HG03354 (cell line): Measurements from ENCODE around the gene NAGPA.

Experiments
- ATAC-seq: cut with Tn5 transposase; IDR thresholded peaks from one replicate; pipeline ENCODE4 v1.9.1; 2021; ENCODE audit warnings: mild to moderate bottlenecking; ENCODE audit not compliant: unreplicated experiment, poor library complexity, severe bottlenecking

The NAGPA gene

DNA sequence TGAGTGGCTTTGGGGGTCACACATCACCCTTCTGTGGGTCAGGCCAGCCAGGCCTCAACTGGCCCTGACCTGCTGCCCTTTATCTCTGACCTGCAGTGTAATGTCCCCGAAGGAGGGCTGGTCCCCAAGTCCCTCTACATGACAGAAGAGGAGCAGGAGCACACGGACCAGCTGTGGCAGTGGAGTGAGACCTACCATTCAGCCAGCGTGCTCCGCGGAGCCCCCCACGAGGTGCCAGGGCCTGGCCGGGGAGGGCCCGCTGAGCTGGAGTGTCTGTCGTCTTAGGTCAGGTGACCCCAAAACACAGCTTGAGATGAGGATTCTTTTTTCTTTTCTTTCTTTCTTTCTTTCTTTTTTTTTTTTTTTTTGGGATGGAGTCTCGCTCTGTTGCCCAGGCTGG is 26.5 kb downstream of the NAGPA start:
- no peak for ATAC-seq

GRCh38 chr16:5006348-5007193 is 27.2 kb downstream of the NAGPA start:
- ATAC-seq, result no peak

DNA sequence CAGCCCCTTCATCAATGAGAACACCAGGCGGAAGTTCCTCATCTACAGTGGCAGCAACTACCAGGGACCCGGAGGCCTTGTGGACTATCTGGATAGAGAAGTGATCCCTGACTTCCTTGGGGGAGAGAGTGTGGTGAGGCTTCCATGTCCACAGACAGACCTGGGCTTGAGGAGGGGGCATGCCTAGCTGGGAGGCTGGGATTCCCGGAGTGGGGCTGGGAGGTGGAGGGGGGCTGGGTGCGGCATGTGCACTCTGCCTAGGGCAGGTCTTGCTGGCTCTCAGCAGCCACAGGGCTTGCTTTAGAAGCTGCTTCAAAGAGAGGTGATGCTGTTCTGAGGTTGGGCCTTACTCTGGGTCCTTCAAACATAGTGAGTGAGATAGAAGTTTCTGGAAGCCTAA is 27.8 kb downstream of the NAGPA start:
- ATAC-seq, result no peak

GRCh38 chr16:5004311-5004710 is 29.4 kb downstream of the NAGPA start:
- ATAC-seq, result no peak

DNA sequence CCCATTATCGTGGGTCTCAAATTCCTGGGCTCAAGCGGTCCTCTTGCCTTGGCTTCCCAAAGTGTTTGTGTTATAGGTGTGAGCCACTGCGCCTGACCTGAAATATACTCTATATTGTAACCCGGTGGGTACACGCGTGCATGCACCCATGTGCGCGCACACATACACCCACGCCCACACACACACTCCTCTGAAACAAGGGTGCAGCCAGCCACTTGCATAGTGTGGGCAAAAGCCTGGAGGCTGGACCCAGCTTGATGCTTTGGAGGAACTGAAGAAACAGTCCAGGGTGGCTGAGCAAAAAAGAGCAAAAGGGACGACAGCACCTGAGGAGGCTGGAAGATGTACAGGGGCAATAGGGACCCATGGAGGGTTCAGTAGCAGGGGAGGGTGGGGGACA is 29.9 kb downstream of the NAGPA start:
- ATAC-seq, result no peak

GRCh38 chr16:5003211-5003610 is 30.5 kb downstream of the NAGPA start:
- ATAC-seq, result no peak

DNA sequence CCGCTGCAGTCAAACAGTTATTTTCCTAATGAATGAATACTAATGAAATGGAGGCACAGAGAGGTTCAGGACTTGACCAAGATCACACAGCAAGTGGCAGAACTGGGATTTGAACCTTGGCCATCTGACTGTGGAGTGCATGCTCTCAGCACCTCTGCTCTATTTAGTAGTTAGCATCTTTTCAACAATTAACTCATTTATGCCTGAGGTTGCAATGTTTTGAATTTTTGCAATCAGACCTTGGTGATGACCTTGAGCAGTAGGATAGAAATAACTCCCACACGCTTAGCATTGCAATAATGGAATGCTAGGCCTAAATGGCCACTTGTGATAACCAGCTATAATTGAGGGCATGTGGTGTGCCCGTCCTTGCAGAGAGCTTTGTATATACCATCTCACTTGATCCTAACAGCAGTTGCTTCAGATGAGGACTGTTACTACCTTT is 31.0 kb downstream of the NAGPA start:
- ATAC-seq, result no peak

DNA sequence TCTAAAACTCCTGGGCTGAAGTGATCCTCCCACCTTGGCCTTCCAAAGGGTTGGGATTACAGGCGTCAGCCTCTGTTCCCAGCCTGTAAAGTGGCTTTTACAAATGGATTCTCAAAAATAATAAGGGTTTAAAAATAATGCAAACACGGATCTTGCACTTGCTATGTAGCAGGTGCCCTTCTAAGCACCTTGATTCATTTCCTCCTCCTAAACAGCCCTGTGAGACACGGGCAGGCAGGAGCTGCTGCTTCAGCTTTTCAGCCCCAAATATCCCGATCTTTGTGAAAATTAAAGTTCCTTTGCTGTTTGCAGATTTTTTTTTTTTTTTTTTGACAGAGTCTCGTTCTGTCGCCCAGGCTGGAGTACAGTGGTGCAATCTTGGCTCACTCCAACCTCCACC is 31.7 kb downstream of the NAGPA start:
- no peak for ATAC-seq

DNA sequence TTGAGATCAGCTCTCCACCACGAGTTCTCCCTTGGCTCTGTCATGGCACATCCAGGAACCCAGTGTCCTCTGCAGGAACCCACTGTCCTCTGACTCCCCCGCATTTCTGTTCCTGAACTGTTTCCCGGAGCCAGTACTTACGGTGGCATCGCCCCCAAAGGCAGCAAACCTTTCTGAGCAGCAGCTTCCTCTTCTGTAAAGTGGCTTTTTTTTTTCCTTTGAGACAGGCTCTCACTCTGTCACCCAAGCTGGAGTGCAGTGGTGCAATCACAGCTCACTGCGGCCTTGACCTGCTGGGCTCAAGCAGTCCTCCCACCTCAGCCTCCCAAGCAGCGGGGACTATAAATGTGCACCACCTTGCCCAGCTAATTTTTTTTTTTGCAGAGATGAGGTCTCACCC is 32.2 kb downstream of the NAGPA start:
- ATAC-seq, result no peak

GRCh38 chr16:5000573-5001001 is 33.1 kb downstream of the NAGPA start:
- ATAC-seq, result no peak

DNA sequence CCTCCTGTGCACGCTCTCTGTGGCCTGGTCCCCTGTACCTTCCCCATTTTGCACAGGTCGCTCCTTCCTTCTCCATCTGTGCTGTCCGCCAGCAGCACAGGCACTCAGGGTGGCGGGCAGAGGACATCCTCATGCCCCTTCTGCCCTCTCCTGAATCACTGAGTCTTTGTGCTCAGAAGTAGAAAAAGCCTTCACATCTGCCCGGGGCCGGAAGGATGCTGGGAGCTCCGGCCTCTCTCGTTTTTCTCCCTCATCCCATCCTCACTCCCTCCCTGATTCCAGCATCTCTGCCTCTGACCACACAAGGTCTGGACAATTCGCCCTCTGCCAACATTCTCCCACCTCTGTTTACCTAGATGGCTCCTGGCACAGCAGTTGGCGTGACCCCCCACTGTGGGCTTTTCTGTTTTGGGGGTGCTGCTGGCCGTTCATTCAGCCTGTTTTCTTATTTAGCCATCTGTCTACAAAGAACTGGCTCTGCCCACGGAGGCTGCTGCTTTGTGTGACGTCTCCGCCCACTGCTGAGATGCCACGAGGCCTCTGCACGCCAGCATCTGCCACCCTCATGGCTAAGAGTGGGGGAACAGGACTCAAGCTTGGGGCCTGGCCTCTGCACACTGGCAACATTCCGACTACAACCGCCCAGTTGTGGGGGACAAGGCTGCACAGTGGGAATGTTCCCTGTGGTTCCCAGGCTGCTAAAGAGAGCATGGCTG is 38.9 kb downstream of the NAGPA start:
- ATAC-seq, result no peak

- ATAC-seq, result no peak
Measured at GRCh38 chr16:4991754-4992153, 42.0 kb downstream of the NAGPA start.

DNA sequence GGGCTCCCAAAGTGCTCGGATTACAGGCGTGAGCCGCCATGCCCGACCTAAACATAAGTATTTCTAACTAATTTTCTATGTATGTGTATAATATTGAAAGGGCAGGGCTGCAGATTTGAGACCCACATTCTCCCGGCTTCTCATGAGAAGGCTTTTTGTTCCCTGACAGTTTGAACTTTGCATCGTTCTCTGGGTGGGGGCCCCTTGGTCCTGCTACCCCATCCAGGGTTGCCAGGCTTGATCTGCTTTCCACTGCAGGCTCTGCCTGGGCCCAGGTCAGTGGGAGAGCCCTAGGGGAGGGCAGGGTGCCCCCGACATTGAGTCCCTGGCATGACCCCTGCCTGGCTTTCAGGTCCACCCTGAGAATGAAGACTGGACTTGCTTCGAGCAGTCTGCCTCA is 43.3 kb downstream of the NAGPA start:
- ATAC-seq, result no peak

- no peak for ATAC-seq
Measured at GRCh38 chr16:4989391-4990006, 44.2 kb downstream of the NAGPA start.

DNA sequence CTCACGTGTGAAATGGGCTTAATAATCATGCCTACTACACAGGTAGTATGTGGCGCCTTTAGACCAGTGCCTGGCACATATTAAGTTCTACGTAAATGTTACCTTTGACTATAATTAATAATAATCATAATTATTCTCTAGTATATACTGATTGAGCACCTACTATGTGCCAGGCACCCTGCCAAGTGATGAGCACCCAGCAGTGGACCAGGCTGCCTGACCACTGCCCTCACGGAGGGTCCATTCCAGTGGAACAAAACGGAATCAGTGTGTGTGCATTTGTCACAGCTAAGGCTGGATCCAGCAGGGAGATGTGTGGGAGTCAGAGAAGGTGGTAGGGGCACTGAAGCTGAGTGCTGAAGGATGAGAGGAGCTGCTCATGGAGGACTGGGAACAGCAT is 45.1 kb downstream of the NAGPA start:
- ATAC-seq, result no peak

- ATAC-seq, result no peak
Measured at GRCh38 chr16:4987580-4988374, 46.0 kb downstream of the NAGPA start.

GRCh38 chr16:4987250-4987579 is 46.5 kb downstream of the NAGPA start:
- ATAC-seq, result no peak

- no peak for ATAC-seq
Measured at GRCh38 chr16:4984174-4984990, 49.4 kb downstream of the NAGPA start.
